Activated CD4-positive, alpha-beta T cell treated with anti-CD3 and anti-CD28 coated beads for 36 hours (primary cell): ENCODE data around the gene OR51A4. TPM values are rescaled to one million over a fixed set of nuclear protein-coding genes. Genes with fewer than 3 reads are reported as not detected.

Source experiments
- ATAC-seq: fragments of 200-7000 bp; cut with Tn5 transposase; one replicate; pipeline ENCODE4 v1.10.0; 2021; ENCODE audit warnings: mild to moderate bottlenecking, moderate library complexity
- CTCF ChIA-PET: fragments of 350-600 bp; sonication (Branson Sonifier 250); formaldehyde crosslinking; loops from one replicate; lab custom pipeline; 2021; ENCODE audit warnings: antibody characterized with exemption; lab: Charles Lee
- POLR2A ChIA-PET: fragments of 350-600 bp; sonication (Branson Sonifier 250); formaldehyde crosslinking; loops from one replicate; lab custom pipeline; 2021; ENCODE audit warnings: antibody characterized with exemption, inconsistent platforms; lab: Charles Lee
- DNase-seq: peaks from one replicate; pipeline ENCODE4 v3.0.0-alpha.2; 2020
- H3K27ac Mint-ChIP-seq: one replicate; pipeline ENCODE4 v1.8.0; 2021; ENCODE audit warnings: mixed read lengths
- H3K27me3 Mint-ChIP-seq: one replicate; pipeline ENCODE4 v1.8.0; 2021; ENCODE audit warnings: mixed read lengths
- H3K36me3 Mint-ChIP-seq: one replicate; pipeline ENCODE4 v1.8.0; 2021; ENCODE audit warnings: low read depth, mixed read lengths
- H3K4me1 Mint-ChIP-seq: one replicate; pipeline ENCODE4 v1.8.0; 2021; ENCODE audit warnings: mixed read lengths
- H3K4me3 Mint-ChIP-seq: one replicate; pipeline ENCODE4 v1.8.0; 2021; ENCODE audit warnings: mild to moderate bottlenecking, moderate library complexity, mixed read lengths
- H3K9me3 Mint-ChIP-seq: one replicate; pipeline ENCODE4 v1.8.0; 2021; ENCODE audit warnings: low read depth, mixed read lengths
- intact Hi-C, 2 experiments: fragments of 100-400 bp; cut with DNase I in 1 of 2; cut with micrococcal nuclease in 1 of 2; formaldehyde crosslinking; loops; one replicate each; pipeline versions ENCODE4 v1.14.2 to v1.15.1; 2022 to 2024; cut with DNase I, micrococcal nuclease
- total RNA-seq, 2 experiments: library from RNA; stranded (reverse); gene quantifications; one replicate each; pipeline ENCODE4 v1.2.3, GENCODE V29; 2021

Gene OR51A4
- total RNA-seq, 2 experiments from 2014 or later = not detected

GRCh38 chr11:4932751-4933150 lies 14.7 kb downstream of the OR51A4 start:
- H3K36me3 Mint-ChIP-seq = no peaks in the 10 kb centered on the region
- H3K27ac Mint-ChIP-seq = no peak overlapping the region
- intact Hi-C loops = no loop called here
- ChIA-PET POLR2A (no interaction called here), CTCF (no interaction called here)
- H3K27me3 Mint-ChIP-seq = no peaks in the 10 kb centered on the region
- no peaks in the 10 kb centered on the region for H3K9me3 Mint-ChIP-seq
- no peak for DNase-seq
- H3K4me1 Mint-ChIP-seq = no peaks in the 10 kb centered on the region
- ATAC-seq = no peak
- no peak overlapping the region for H3K4me3 Mint-ChIP-seq

- Mint-ChIP-seq H3K4me3 (no peak overlapping the region), H3K36me3 (no peaks in the 10 kb centered on the region), H3K4me1 (no peaks in the 10 kb centered on the region), H3K27ac (no peak overlapping the region), H3K9me3 (no peaks in the 10 kb centered on the region), H3K27me3 (peaks cover 11% of the 10 kb centered on the region)
- POLR2A ChIA-PET = no interaction called here
- no peak for ATAC-seq
- CTCF ChIA-PET = no interaction called here
- no peak for DNase-seq
- intact Hi-C loops = no loop called here
Observed at GRCh38 chr11:4926608-4927007, 20.8 kb downstream of the OR51A4 start.

GRCh38 chr11:4924239-4924638 lies 23.2 kb downstream of the OR51A4 start, which contains the start of gene OR51G1:
OR51G1 (minus strand) TSS chr11:4924339; CDS start chr11:4924339, 0 bp downstream.
- ChIA-PET POLR2A (no interaction called here), CTCF (no interaction called here)
- no peaks in the 10 kb centered on the region for H3K36me3 Mint-ChIP-seq
- intact Hi-C loops = no loop called here
- peaks cover 11% of the 10 kb centered on the region for H3K27me3 Mint-ChIP-seq
- no peak within 1 kb of the TSS for H3K4me3 Mint-ChIP-seq
- H3K9me3 Mint-ChIP-seq = no peaks in the 10 kb centered on the region
- ATAC-seq = no peak
- H3K4me1 Mint-ChIP-seq = no peaks in the 10 kb centered on the region
- no peak for DNase-seq
- H3K27ac Mint-ChIP-seq = no peak within 1 kb of the TSS

GRCh38 chr11:4922304-4922703 lies 25.1 kb downstream of the OR51A4 start:
- ChIA-PET CTCF (no interaction called here), POLR2A (no interaction called here)
- Mint-ChIP-seq H3K4me3 (no peak overlapping the region), H3K36me3 (no peaks in the 10 kb centered on the region), H3K9me3 (no peaks in the 10 kb centered on the region), H3K27me3 (peaks cover 11% of the 10 kb centered on the region), H3K4me1 (no peaks in the 10 kb centered on the region), H3K27ac (no peak overlapping the region)
- DNase-seq (no peak), ATAC-seq (no peak)
- intact Hi-C loops = no loop called here

- H3K4me1 Mint-ChIP-seq = no peaks in the 10 kb centered on the region
- intact Hi-C loops = no loop called here
- peaks cover 11% of the 10 kb centered on the region for H3K27me3 Mint-ChIP-seq
Observed at GRCh38 chr11:4921796-4922195, 25.6 kb downstream of the OR51A4 start.

GRCh38 chr11:4919250-4919649 lies 28.2 kb downstream of the OR51A4 start, which contains the start of gene OR51G2:
OR51G2 (minus strand) TSS chr11:4919350; CDS start chr11:4915663, 3,687 bp downstream.
- intact Hi-C loops = no loop called here
- H3K27ac Mint-ChIP-seq = no peak within 1 kb of the TSS
- no peaks in the 10 kb centered on the region for H3K9me3 Mint-ChIP-seq
- H3K4me3 Mint-ChIP-seq = no peak within 1 kb of the TSS
- no peaks in the 10 kb centered on the region for H3K4me1 Mint-ChIP-seq
- CTCF ChIA-PET = no interaction called here
- POLR2A ChIA-PET = no interaction called here
- H3K27me3 Mint-ChIP-seq = peaks cover 12% of the 10 kb centered on the region
- DNase-seq = no peak
- H3K36me3 Mint-ChIP-seq = no peaks in the 10 kb centered on the region
- ATAC-seq = no peak

More at GRCh38 chr11:4921796-4922195, 25.6 kb downstream of the OR51A4 start:
- DNase-seq (no peak), ATAC-seq (no peak)
- Mint-ChIP-seq H3K36me3 (no peaks in the 10 kb centered on the region), H3K9me3 (no peaks in the 10 kb centered on the region), H3K27ac (no peak overlapping the region), H3K4me3 (no peak overlapping the region)
- CTCF ChIA-PET = no interaction called here
- POLR2A ChIA-PET = no interaction called here

GRCh38 chr11:4916581-4916980 lies 30.8 kb downstream of the OR51A4 start:
- H3K4me1 Mint-ChIP-seq = no peaks in the 10 kb centered on the region
- H3K4me3 Mint-ChIP-seq = no peak overlapping the region
- ChIA-PET CTCF (interaction anchor here (1.3 kb wide), 1 partner anchor 89 kb away, joined by 3 read pairs; no protein-coding TSS in a partner anchor), POLR2A (no interaction called here)
- H3K27ac Mint-ChIP-seq = no peak overlapping the region
- H3K36me3 Mint-ChIP-seq = no peaks in the 10 kb centered on the region
- no peaks in the 10 kb centered on the region for H3K9me3 Mint-ChIP-seq
- H3K27me3 Mint-ChIP-seq = peaks cover 8% of the 10 kb centered on the region
- intact Hi-C loops = no loop called here
- ATAC-seq (no peak), DNase-seq (no peak)

- DNase-seq (no peak), ATAC-seq (no peak)
- ChIA-PET CTCF (no interaction called here), POLR2A (no interaction called here)
- H3K27me3 Mint-ChIP-seq = peaks cover 9% of the 10 kb centered on the region
- no peak within 1 kb of the TSS for H3K4me3 Mint-ChIP-seq
- H3K36me3 Mint-ChIP-seq = no peaks in the 10 kb centered on the region
- H3K27ac Mint-ChIP-seq = no peak within 1 kb of the TSS
- H3K9me3 Mint-ChIP-seq = no peaks in the 10 kb centered on the region
- H3K4me1 Mint-ChIP-seq = no peaks in the 10 kb centered on the region
- intact Hi-C loops = no loop called here
Observed at GRCh38 chr11:4903484-4903883, 43.9 kb downstream of the OR51A4 start, which contains the start of gene OR51A7. OR51A7 (plus strand) TSS chr11:4903783; CDS start chr11:4907370, 3,587 bp downstream.

Other genes starting within 250 kb of the OR51A4 start
- gene OR51E2, start 249.8 kb downstream of the OR51A4 start, total RNA-seq = not detected
- not detected for gene MMP26, start 242.8 kb downstream of the OR51A4 start, total RNA-seq
- not detected for gene OR51F1, start 177.7 kb downstream of the OR51A4 start, total RNA-seq
- not detected for gene OR52R1, start 143.2 kb downstream of the OR51A4 start, total RNA-seq
- gene OR51F2, start 126.3 kb downstream of the OR51A4 start, total RNA-seq = not detected
- gene OR51S1, start 98.4 kb downstream of the OR51A4 start, total RNA-seq = not detected
- not detected for gene OR51T1, start 65.7 kb downstream of the OR51A4 start, total RNA-seq
- not detected for gene OR51A7, start 43.8 kb downstream of the OR51A4 start, total RNA-seq
- not detected for gene OR51G2, start 28.3 kb downstream of the OR51A4 start, total RNA-seq
- not detected for gene OR51G1, start 23.3 kb downstream of the OR51A4 start, total RNA-seq
- not detected for gene OR51A2, start 8.1 kb upstream of the OR51A4 start, total RNA-seq
- gene OR51L1, start 47.2 kb upstream of the OR51A4 start, total RNA-seq = not detected
- not detected for gene OR52J3, start 98.9 kb upstream of the OR51A4 start, total RNA-seq
- gene OR52E2, start 112.0 kb upstream of the OR51A4 start, total RNA-seq = not detected
- gene OR52E1, start 122.0 kb upstream of the OR51A4 start, total RNA-seq = not detected
- not detected for gene OR52A5, start 190.8 kb upstream of the OR51A4 start, total RNA-seq
- gene OR52A1, start 207.2 kb upstream of the OR51A4 start, total RNA-seq = not detected